Measurements from ENCODE around the gene MCCC2.
"Not testable (repeated sequence)": the region's sequence is repeated elsewhere in the genome, so short reads cannot be mapped to it uniquely, and the experiment has no call there.

MCCC2 gene

GRCh38 chr5:71640408-71640807 lies 53.3 kb downstream of the MCCC2 start:
- no peak for TF ChIP-seq CTCF (IDR thresholded peaks at IDR 0.05; ENCODE audit: extremely low read depth, insufficient read depth, missing control alignments)
- in situ Hi-C loops (cut with MboI; ENCODE audit: low pct_unique_long_range_greater_than_20kb, low sequenced_read_pairs, unreplicated experiment), result no loop called here
- no peak for DNase-seq (ENCODE audit: low spot score)

- DNase-seq (ENCODE audit: low spot score), result no peak
- no peak for TF ChIP-seq CTCF (IDR thresholded peaks at IDR 0.05; ENCODE audit: extremely low read depth, insufficient read depth, missing control alignments)
- in situ Hi-C loops (cut with MboI; ENCODE audit: low pct_unique_long_range_greater_than_20kb, low sequenced_read_pairs, unreplicated experiment), result no loop called here
Observed at GRCh38 chr5:71645030-71645429, 57.9 kb downstream of the MCCC2 start.

- in situ Hi-C loops (cut with MboI; ENCODE audit: low pct_unique_long_range_greater_than_20kb, low sequenced_read_pairs, unreplicated experiment), result loop anchor here (10.0 kb wide), 1 partner anchor 104 kb away; no protein-coding TSS in a partner anchor
- not testable (repeated sequence) for DNase-seq (ENCODE audit: low spot score)
Observed at GRCh38 chr5:71650940-71651339, 63.8 kb downstream of the MCCC2 start.

GRCh38 chr5:71651579-71651978 lies 64.4 kb downstream of the MCCC2 start:
- TF ChIP-seq CTCF (IDR thresholded peaks at IDR 0.05; ENCODE audit: extremely low read depth, insufficient read depth, missing control alignments), result no peak
- in situ Hi-C loops (cut with MboI; ENCODE audit: low pct_unique_long_range_greater_than_20kb, low sequenced_read_pairs, unreplicated experiment), result loop anchor here (10.0 kb wide), 1 partner anchor 103 kb away; no protein-coding TSS in a partner anchor
- DNase-seq (ENCODE audit: low spot score), result no peak

GRCh38 chr5:71652349-71652748 lies 65.2 kb downstream of the MCCC2 start:
- in situ Hi-C loops (cut with MboI; ENCODE audit: low pct_unique_long_range_greater_than_20kb, low sequenced_read_pairs, unreplicated experiment), result loop anchor here (10.0 kb wide), 1 partner anchor 102 kb away; no protein-coding TSS in a partner anchor
- no peak for DNase-seq (ENCODE audit: low spot score)
- no peak for TF ChIP-seq CTCF (IDR thresholded peaks at IDR 0.05; ENCODE audit: extremely low read depth, insufficient read depth, missing control alignments)

GRCh38 chr5:71652803-71653543 lies 65.8 kb downstream of the MCCC2 start:
- TF ChIP-seq CTCF (IDR thresholded peaks at IDR 0.05; ENCODE audit: extremely low read depth, insufficient read depth, missing control alignments), result no peak
- in situ Hi-C loops (cut with MboI; ENCODE audit: low pct_unique_long_range_greater_than_20kb, low sequenced_read_pairs, unreplicated experiment), result loop anchor here (10.0 kb wide), 1 partner anchor 102 kb away; no protein-coding TSS in a partner anchor
- no peak for DNase-seq (ENCODE audit: low spot score)

GRCh38 chr5:71658916-71659662 lies 71.9 kb downstream of the MCCC2 start:
- in situ Hi-C loops (cut with MboI; ENCODE audit: low pct_unique_long_range_greater_than_20kb, low sequenced_read_pairs, unreplicated experiment), result loop anchor here (10.0 kb wide), 1 partner anchor 96 kb away; no protein-coding TSS in a partner anchor
- no peak for TF ChIP-seq CTCF (IDR thresholded peaks at IDR 0.05; ENCODE audit: extremely low read depth, insufficient read depth, missing control alignments)
- DNase-seq (ENCODE audit: low spot score), result peak; percentile 23
